Rectal smooth muscle tissue (tissue), 1 donor: ENCODE results near the gene BRMS1.

ENCODE experiments used
- H3K27ac ChIP-seq: one replicate; pipeline ENCODE4 v1.7.0; 2013; ENCODE audit warnings: low read depth, low read length, inconsistent platforms
- H3K27me3 ChIP-seq: one replicate; pipeline ENCODE4 v1.7.0; 2013; ENCODE audit warnings: low read length; ENCODE audit not compliant: control insufficient read depth, insufficient read depth
- H3K36me3 ChIP-seq: one replicate; pipeline ENCODE4 v1.7.0; 2013; ENCODE audit warnings: low read length; ENCODE audit not compliant: control insufficient read depth, insufficient read depth
- H3K4me1 ChIP-seq: one replicate; pipeline ENCODE4 v1.7.0; 2013; ENCODE audit warnings: low read length; ENCODE audit not compliant: control insufficient read depth, insufficient read depth
- H3K4me3 ChIP-seq: one replicate; pipeline ENCODE4 v1.7.0; 2013; ENCODE audit warnings: low read length
- H3K9ac ChIP-seq: one replicate; pipeline ENCODE4 v1.7.0; 2013; ENCODE audit warnings: low read length

The BRMS1 gene

DNA sequence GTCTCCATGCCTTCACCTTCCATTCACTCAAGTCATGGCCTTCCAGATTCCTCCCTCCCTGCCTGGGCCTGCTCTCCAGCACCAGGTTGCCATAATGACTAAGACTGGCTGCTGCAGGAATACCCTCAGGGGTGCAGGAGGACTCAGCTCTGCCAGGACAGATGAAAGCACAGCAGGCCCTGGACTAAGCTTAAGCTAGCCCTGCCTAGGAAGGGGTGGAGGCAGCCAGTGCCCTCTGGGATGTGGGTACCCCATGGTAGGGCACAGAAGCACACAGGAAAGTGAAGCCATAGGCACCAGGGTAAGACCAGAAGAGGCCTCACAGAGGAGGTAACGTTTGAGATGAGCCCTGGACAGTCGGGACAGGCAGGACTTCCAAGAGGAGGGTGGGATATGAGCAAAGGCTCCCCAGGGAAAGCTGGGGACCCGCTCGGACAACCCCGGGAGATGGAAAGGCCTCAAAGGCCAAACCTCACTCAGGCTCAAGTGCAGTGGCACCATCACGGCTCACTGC lies 5.7 kb downstream of the BRMS1 start:
- Histone ChIP-seq H3K36me3 (peaks cover 40% of the 10 kb centered on the region), H3K4me1 (peaks cover 10% of the 10 kb centered on the region)

DNA sequence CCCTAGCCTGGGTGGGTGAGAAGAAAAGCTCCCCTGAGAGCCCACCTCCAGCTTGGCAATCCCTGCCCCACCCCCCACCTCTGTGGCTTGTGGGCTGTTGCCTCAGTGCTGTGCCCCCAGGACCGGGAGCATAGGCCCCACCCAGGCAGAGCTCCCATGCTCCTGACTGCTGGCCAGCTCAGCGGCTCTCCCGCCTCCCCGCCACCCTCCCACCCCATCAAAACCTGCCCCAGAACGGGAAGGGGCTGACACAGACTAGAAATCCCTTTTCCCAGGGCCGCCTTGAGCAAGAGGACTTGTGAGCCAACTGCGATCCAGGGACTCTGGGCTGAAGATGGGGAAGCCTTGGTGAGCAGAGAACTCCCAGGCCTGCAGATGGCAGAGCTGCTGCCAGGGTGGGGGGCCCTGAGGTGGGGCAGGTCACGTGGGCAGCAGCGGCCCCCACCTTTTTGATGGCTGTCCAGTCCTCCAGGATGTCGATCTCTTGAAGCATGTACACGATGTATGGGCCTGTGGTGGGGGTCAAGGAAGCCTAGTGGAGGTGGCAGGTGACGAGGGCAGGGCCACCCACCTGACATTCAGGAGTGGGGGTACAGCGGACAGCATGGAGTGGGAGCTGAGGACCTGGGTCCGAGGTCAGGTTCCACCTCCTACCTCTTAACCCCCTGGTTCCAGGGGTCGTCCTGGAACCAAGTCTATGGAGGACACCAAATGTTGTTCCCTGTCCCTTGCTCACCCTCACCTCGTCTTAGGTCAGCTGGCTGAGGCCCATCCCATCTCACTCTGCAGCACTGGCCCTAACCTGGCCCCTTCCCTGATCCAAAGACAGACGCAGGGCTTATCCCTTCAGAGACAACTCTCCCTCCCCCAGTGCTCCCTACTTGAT lies 6.4 kb downstream of the BRMS1 start:
- no peaks in the 10 kb centered on the region for H3K27me3 ChIP-seq
- no peak overlapping the region for H3K4me3 ChIP-seq
- no peak overlapping the region for H3K9ac ChIP-seq
- peaks cover 40% of the 10 kb centered on the region for H3K36me3 ChIP-seq
- peaks cover 10% of the 10 kb centered on the region for H3K4me1 ChIP-seq
- no peak overlapping the region for H3K27ac ChIP-seq

More for the DNA sequence above, 5.7 kb downstream of the BRMS1 start:
- no peak overlapping the region for H3K9ac ChIP-seq
- H3K27ac ChIP-seq, result no peak overlapping the region
- H3K4me3 ChIP-seq, result no peak overlapping the region
- H3K27me3 ChIP-seq, result no peaks in the 10 kb centered on the region

DNA sequence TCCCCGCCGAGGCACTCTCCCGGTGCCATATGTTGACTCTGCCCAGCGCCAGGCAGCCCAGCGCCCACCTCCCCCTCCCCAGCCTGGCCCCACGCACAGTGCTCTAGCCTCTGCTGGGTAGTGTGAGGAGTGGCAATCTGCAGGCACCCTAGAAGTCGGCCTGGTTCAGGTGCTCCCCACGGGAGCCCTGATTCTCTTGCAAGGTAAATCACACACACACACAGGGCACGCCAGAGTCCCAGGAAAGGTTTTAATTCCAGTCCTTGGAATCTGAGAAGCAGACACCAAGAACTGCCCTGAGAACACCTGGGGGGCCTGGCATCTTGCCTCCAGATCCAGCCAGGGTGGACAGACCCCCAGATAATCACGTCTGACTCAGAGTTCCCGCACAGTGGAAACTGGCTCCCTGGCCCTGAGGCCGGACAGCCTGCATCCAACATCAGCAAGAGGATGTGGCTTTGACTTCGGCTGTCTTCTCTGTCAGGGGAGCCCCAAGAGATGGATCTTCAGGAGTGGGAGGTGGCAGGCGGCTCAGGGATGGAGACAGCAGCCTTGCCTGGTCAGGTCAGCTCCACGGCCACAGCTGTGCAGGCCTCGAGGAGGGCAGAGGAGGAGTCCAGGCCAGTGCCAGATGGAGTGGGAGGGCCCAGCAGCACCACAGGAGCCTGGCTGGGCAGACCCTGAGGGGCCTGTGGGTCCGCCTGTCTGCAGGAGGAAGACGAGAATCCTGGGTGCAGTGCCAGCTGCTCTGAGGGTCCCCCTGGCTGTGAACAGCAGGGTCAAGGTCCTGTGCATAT lies 7.6 kb downstream of the BRMS1 start:
- Histone ChIP-seq H3K4me3 (no peak overlapping the region), H3K9ac (no peak overlapping the region), H3K27ac (no peak overlapping the region), H3K36me3 (peaks cover 40% of the 10 kb centered on the region), H3K27me3 (no peaks in the 10 kb centered on the region), H3K4me1 (peaks cover 10% of the 10 kb centered on the region)

DNA sequence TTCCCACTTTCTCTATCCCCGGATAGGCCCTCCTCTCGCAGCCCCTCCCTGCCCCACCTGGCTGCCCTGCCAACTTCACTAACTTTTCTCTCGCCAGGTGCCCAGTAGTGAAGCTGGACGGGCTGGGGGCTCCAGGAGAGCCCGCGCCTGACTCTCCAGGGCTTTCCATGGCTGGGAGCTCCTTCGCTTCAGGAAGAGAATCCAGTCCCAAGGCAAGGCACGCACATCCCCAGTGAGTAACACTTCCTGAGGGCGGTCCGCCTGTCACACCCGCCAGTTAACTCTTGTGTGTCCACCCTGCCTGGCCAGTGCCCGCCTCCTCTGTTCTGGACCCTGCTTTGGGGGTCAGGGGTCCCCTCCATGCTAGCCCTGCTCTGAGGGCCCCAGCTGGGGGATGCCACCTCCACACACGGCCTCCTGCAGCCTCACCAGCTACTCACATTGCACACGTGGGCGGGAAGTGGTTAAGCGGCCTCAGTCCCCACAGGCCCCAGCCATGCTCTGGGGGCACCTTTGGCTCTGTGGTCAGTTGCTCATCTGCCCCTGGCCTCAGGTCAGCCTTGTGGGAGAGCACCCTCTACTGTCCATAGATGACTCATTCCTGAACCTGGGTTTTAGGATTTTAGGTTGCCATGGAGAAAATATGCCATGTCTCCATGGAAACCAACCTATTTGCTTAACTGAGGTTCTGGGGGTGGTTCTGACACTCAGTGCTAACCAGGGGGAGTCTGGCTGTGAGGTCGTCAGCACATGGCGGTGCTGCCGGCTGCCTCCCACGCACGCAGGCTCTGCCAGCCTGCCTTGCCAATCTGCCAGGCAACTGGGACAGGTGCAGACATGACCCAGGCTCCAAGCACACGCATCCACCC lies 8.4 kb downstream of the BRMS1 start, which contains the start of gene RIN1:
RIN1 (minus strand) TSS at position 201 of the 869 bp plus-strand sequence; CDS start at position 169, 32 bp downstream.
- Histone ChIP-seq H3K27me3 (no peaks in the 10 kb centered on the region), H3K36me3 (peaks cover 36% of the 10 kb centered on the region), H3K4me3 (peak within 1 kb of the TSS; percentile 81), H3K9ac (peak within 1 kb of the TSS; percentile 11), H3K27ac (no peak within 1 kb of the TSS), H3K4me1 (peaks cover 10% of the 10 kb centered on the region)

DNA sequence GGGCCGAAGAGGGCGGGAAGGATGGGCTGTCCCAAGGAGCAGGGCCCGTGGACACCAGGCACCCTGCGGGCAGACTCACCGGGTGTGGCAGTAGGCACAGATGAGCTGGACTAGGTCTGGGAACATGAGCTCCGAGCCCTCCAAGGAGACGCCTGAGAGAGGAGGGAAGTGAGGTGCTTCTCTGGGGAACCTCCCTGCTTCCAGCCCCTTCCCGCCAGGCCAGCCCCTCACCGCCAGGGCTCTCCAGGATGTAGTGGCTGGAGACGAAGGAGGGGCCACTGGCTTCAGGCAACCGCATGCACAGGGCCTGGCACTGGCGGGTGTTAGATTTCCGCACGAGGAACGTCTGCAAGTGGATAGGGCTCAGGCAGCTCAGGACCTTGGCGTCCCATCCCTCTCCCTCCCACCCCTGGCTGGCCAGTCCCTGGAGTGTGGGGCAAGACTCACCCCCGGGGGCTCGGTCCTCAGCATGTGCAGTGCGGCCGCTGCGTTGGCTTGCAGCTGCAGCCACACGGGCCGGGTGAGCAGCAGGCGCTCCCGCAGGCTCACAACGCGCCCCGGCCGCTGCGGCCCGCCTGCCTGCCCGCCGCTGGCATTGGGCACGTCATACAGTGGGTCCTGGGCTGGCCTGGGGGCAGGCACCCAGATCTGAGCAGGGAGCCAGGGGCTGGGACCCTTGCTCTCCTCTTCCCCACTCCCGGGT lies 9.2 kb downstream of the BRMS1 start:
- peaks cover 28% of the 10 kb centered on the region for H3K36me3 ChIP-seq
- peak overlapping the region; percentile 81 for H3K4me3 ChIP-seq
- no peaks in the 10 kb centered on the region for H3K27me3 ChIP-seq
- H3K4me1 ChIP-seq, result peaks cover 10% of the 10 kb centered on the region
- peak overlapping the region; percentile 11 for H3K9ac ChIP-seq
- H3K27ac ChIP-seq, result no peak overlapping the region

DNA sequence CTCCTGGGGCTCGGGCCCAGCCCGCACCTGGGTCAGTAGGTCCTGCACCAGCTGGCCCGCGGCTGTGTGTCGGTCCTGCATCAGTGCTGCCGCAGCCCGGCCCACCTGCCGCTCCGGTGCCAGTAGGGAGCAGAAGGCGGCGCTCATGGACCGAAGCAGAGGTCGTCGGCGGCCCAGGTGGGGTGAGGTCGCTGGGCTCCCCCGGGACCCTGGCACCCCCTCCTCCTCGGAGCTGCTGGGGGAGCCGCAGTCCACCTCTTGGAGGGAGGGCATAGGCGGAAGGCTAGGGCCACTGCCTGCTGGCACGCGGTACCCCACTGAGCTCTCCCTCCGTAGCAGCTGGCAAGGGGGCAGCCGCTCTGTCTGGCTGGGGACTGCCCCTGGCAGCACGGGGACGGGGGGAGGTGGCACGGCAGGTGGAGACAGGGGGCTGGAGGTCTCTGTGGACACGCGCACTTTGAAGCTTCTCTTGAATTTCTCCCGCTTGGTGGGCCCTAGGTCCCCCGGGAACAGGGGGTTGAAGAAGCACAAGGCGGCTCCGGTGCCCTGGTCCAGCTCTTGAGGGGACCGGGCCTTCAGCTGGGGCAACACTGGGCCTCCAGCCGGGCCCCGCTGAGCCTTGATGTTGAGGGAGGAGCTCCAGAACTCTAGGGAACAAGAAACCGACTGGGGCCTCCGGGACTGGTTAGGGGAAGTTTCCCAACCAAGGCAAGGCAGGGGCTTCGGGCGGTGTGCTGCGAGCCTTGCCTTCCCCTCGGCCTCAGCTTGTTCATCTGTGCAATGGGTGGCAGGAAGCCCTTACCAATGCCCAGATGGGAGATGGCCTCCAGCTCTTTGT lies 10.1 kb downstream of the BRMS1 start:
- Histone ChIP-seq H3K9ac (peak overlapping the region; percentile 11), H3K36me3 (peaks cover 20% of the 10 kb centered on the region), H3K27ac (no peak overlapping the region), H3K27me3 (no peaks in the 10 kb centered on the region), H3K4me1 (peaks cover 10% of the 10 kb centered on the region), H3K4me3 (peak overlapping the region; percentile 81)

DNA sequence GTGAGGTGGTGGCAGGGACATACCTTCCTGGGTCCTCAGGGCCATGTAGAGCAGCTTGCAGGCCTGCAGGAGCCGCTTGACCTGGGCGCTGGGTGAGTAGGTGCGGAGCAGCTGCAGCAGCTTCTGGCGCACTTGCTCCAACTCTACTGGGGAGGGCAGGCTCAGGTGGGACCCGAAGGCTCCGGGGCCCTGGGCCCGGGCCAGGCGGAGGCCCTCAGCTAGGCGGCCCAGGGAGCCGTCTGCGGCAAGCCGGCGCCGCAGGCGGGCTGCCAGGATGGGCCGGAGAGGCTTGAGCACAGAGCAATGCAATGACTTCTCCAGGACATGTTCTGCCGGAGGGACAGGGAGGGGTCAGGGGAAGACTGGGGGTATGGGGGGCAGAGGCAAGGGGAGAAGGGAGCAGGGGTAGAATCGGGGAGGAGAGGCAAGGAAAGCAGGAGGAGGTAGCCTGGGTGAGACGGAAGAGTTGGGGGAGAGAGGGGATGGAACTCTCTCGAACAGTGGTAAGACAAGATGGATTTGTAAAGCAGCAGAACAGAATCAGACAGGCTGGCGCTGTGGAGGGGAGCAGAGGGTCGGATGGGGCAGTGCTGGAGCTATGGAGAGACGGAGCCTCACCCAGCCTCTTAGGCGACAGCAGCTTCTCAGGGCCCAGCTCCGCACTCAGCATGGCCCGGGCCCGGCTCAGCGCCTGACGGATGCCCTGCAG lies 10.9 kb downstream of the BRMS1 start:
- H3K9ac ChIP-seq, result no peak overlapping the region
- no peaks in the 10 kb centered on the region for H3K27me3 ChIP-seq
- no peak overlapping the region for H3K4me3 ChIP-seq
- peaks cover 13% of the 10 kb centered on the region for H3K36me3 ChIP-seq
- H3K27ac ChIP-seq, result no peak overlapping the region
- H3K4me1 ChIP-seq, result peaks cover 10% of the 10 kb centered on the region

DNA sequence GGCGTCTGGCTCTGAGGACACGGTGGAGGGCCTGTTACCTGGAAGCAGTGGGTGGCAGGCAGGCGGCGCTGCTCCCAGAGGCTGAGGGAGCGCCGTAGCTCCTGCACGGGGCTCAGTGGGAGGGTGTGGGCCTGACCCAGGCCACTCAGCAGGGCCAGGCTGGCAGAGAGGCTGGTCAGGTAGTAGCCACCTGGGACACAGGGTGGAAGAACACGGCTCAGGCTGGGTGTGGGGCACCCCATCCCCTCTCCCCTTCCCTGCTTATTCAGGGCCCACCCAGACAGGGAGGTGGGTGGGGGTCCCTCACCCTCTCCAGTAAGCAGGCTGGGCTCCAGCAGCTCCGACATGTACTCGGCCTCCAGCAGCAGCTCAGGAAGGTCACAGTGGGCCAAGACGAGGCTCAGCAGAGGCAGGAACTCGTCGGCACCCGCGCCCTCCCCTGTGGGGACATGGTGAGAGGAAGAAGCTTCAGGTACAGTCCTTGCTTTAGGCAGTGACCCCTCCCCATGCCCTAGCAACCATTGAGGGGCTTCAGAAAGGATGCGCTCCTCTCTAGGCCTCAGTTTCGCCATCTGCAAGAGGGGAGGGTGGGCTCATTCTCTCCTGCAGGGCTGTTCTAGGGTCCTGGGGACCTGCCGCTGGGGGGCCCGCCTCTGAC lies 11.6 kb downstream of the BRMS1 start:
- Histone ChIP-seq H3K27me3 (no peaks in the 10 kb centered on the region), H3K4me1 (peaks cover 10% of the 10 kb centered on the region), H3K27ac (no peak overlapping the region), H3K9ac (no peak overlapping the region), H3K4me3 (no peak overlapping the region), H3K36me3 (peaks cover 11% of the 10 kb centered on the region)

DNA sequence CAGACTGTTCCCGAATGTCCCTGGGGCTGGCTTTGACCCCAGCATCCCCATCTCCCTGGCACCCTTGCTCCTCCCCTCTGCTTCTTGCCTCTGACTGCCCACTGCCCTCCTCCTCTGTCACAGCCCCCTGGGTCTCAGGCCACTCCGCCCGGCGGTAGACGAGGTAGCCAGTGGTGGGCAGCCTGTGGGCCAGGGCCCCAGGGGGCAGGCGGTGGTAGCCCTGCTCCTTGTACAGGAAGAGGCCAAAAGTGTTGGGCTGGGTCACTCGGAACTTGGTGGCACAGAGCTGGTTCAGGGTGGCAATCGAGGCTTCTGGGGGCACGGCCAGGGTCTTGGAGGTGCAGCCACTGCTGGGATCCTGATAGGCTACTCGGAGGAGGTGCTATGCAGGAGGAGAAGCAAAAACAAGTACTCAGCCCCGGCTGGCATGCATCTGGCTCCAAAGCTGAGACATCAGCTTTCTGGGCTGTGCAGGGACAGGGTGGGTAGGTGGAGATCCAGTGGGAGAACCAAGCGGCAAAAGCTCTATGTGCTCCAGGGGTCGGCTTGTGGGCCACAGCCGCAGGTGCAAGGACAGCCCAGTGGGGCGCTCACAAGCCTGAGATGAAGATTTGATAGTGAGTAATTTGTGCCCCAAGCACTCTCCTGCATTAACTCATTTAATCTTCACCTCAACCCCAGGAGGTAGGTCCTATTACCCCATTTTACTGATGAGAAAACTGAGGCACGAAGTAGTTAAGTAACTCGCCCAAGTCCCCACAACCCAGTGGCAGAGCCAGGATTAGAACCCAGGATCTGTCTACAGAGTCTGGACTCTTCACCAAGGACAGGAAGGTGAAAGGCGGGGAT lies 12.3 kb downstream of the BRMS1 start:
- Histone ChIP-seq H3K9ac (no peak overlapping the region), H3K4me3 (no peak overlapping the region), H3K27ac (no peak overlapping the region)

More for the DNA sequence above, 12.3 kb downstream of the BRMS1 start:
- Histone ChIP-seq H3K4me1 (peaks cover 10% of the 10 kb centered on the region), H3K27me3 (no peaks in the 10 kb centered on the region), H3K36me3 (peaks cover 5% of the 10 kb centered on the region)
